ENCODE measurements around the gene KRT77.

Gene KRT77

DNA sequence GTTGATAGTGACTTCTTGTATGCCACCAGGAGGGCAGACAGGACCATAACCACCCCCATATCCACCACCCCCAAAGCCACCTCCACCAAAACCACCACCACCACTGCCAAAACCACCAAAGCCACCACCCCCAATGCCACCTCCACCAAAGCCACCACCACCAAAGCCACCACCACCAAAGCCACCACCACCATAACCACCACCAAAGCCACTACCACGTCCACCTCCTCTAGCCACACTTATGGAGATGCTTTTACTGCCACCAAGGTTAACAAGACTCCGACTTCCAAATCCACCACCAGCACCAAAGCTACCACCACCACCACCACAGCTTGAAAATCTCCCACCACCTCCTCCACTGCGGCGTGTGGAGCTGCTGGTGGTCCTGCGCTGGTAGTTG lies 23.4 kb downstream of the KRT77 start:
- TF ChIP-seq ESRRG (CRISPR knock-in tag; IDR thresholded peaks at IDR 0.05) = no peak
- TF ChIP-seq ARNTL (CRISPR knock-in tag; IDR thresholded peaks at IDR 0.05; ENCODE audit: borderline replicate concordance, low read depth) = no peak
- TF ChIP-seq OSR1 (CRISPR knock-in tag; IDR thresholded peaks at IDR 0.05) = no peak
- TF ChIP-seq RARB (CRISPR knock-in tag; IDR thresholded peaks at IDR 0.05) = no peak
- no peak for TF ChIP-seq PPARA (CRISPR knock-in tag; IDR thresholded peaks at IDR 0.05; ENCODE audit: borderline replicate concordance)
- TF ChIP-seq, protein P1, sequence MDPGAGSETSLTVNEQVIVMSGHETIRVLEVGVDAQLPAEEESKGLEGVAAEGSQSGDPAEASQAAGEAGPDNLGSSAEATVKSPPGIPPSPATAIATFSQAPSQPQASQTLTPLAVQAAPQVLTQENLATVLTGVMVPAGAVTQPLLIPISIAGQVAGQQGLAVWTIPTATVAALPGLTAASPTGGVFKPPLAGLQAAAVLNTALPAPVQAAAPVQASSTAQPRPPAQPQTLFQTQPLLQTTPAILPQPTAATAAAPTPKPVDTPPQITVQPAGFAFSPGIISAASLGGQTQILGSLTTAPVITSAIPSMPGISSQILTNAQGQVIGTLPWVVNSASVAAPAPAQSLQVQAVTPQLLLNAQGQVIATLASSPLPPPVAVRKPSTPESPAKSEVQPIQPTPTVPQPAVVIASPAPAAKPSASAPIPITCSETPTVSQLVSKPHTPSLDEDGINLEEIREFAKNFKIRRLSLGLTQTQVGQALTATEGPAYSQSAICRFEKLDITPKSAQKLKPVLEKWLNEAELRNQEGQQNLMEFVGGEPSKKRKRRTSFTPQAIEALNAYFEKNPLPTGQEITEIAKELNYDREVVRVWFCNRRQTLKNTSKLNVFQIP (CRISPR knock-in tag; IDR thresholded peaks at IDR 0.05; ENCODE audit: borderline replicate concordance, low read depth) = no peak
- no peak for TF ChIP-seq SNAI2 (CRISPR knock-in tag; IDR thresholded peaks at IDR 0.05)
- no peak for TF ChIP-seq ZC3H10 (CRISPR knock-in tag; IDR thresholded peaks at IDR 0.05)
- ATAC-seq = no peak

DNA sequence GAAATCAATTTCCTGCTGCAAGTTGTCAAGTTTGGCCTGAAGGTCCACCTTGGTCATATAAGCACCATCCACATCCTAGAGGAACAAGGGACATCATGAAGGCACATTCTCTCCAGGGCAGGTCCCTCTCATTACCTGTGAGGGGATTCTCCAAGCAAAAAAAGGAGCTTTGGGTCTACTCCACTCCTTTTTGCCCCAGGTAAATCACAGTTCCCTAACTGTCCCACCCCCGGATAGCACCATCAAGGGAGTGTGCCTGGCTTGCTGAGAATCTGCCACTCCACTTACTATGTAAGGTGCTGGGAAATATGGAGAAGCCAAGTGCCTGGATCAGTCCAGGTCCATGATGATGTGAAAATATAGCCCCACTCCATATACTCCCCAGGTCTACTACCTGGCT lies 25.7 kb downstream of the KRT77 start:
- no peak for TF ChIP-seq TCF4 (CRISPR knock-in tag; IDR thresholded peaks at IDR 0.05; ENCODE audit: borderline replicate concordance)
- TF ChIP-seq, protein P2, sequence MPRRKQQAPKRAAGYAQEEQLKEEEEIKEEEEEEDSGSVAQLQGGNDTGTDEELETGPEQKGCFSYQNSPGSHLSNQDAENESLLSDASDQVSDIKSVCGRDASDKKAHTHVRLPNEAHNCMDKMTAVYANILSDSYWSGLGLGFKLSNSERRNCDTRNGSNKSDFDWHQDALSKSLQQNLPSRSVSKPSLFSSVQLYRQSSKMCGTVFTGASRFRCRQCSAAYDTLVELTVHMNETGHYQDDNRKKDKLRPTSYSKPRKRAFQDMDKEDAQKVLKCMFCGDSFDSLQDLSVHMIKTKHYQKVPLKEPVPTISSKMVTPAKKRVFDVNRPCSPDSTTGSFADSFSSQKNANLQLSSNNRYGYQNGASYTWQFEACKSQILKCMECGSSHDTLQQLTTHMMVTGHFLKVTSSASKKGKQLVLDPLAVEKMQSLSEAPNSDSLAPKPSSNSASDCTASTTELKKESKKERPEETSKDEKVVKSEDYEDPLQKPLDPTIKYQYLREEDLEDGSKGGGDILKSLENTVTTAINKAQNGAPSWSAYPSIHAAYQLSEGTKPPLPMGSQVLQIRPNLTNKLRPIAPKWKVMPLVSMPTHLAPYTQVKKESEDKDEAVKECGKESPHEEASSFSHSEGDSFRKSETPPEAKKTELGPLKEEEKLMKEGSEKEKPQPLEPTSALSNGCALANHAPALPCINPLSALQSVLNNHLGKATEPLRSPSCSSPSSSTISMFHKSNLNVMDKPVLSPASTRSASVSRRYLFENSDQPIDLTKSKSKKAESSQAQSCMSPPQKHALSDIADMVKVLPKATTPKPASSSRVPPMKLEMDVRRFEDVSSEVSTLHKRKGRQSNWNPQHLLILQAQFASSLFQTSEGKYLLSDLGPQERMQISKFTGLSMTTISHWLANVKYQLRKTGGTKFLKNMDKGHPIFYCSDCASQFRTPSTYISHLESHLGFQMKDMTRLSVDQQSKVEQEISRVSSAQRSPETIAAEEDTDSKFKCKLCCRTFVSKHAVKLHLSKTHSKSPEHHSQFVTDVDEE (CRISPR knock-in tag; IDR thresholded peaks at IDR 0.05) = no peak
- no peak for TF ChIP-seq ZFP30 (CRISPR knock-in tag; IDR thresholded peaks at IDR 0.05)
- TF ChIP-seq ARNTL (CRISPR knock-in tag; IDR thresholded peaks at IDR 0.05; ENCODE audit: borderline replicate concordance, low read depth) = no peak
- TF ChIP-seq, protein P1 (CRISPR knock-in tag; IDR thresholded peaks at IDR 0.05; ENCODE audit: borderline replicate concordance, low read depth) = no peak
- no peak for TF ChIP-seq BACH2 (CRISPR knock-in tag; IDR thresholded peaks at IDR 0.05; ENCODE audit: borderline replicate concordance)
- TF ChIP-seq ZNF8 (CRISPR knock-in tag; IDR thresholded peaks at IDR 0.05) = no peak
- no peak for TF ChIP-seq SNAI2 (CRISPR knock-in tag; IDR thresholded peaks at IDR 0.05)
- no peak for TF ChIP-seq CSDC2 (CRISPR knock-in tag; IDR thresholded peaks at IDR 0.05)
- TF ChIP-seq OSR1 (CRISPR knock-in tag; IDR thresholded peaks at IDR 0.05) = no peak
- no peak for TF ChIP-seq ZNF70 (CRISPR knock-in tag; IDR thresholded peaks at IDR 0.05)
- ATAC-seq = no peak

DNA sequence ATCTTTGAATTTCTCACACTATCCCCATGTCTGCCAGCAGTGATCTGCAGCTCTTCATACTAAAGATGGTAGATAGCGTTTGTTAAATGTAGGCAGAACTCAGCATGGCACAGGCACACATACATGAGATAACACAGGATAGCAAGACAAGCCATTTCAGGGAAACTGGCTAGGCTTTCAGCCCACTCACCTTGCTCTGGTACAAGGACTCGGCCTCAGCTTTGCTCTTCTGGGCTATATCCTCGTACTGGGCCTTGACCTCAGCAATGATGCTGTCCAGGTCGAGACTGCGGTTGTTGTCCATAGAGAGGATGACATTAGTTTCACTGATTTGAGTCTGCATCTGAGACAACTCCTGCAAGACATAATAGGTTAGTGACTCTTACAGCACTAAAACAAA lies 26.2 kb downstream of the KRT77 start:
- TF ChIP-seq, protein P2 (CRISPR knock-in tag; IDR thresholded peaks at IDR 0.05) = no peak
- TF ChIP-seq PPARA (CRISPR knock-in tag; IDR thresholded peaks at IDR 0.05; ENCODE audit: borderline replicate concordance) (no peak), RARB (CRISPR knock-in tag; IDR thresholded peaks at IDR 0.05) (no peak), ZFP3 (CRISPR knock-in tag; IDR thresholded peaks at IDR 0.05) (no peak), TOX (CRISPR knock-in tag; IDR thresholded peaks at IDR 0.05; ENCODE audit: borderline replicate concordance) (no peak), ZNF70 (CRISPR knock-in tag; IDR thresholded peaks at IDR 0.05) (no peak), ARNTL (CRISPR knock-in tag; IDR thresholded peaks at IDR 0.05; ENCODE audit: borderline replicate concordance, low read depth) (no peak), ZFP30 (CRISPR knock-in tag; IDR thresholded peaks at IDR 0.05) (no peak), CSDC2 (CRISPR knock-in tag; IDR thresholded peaks at IDR 0.05) (no peak), GLIS3 (CRISPR knock-in tag; IDR thresholded peaks at IDR 0.05) (no peak), SNAI2 (CRISPR knock-in tag; IDR thresholded peaks at IDR 0.05) (no peak)
- ATAC-seq = no peak

DNA sequence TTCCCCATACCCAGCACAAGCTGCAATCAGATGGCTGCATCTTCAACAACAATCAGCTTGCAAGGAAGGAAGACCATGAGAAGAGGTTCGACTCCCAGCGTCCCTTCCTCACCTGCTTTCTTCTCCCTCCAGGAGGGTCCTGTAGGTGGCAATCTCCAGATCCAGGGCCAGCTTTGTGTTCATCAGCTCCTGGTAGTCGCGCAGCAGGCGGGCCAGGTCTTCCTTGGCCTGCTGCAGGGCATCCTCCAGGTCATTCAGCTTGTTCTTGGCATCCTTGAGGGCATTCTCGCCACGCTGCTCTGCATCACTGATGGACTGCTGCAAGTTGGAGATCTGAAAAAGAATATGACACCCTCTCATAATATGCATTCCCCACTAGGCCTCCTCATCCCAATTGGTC lies 27.2 kb downstream of the KRT77 start:
- no peak for ATAC-seq
- TF ChIP-seq, protein P3, sequence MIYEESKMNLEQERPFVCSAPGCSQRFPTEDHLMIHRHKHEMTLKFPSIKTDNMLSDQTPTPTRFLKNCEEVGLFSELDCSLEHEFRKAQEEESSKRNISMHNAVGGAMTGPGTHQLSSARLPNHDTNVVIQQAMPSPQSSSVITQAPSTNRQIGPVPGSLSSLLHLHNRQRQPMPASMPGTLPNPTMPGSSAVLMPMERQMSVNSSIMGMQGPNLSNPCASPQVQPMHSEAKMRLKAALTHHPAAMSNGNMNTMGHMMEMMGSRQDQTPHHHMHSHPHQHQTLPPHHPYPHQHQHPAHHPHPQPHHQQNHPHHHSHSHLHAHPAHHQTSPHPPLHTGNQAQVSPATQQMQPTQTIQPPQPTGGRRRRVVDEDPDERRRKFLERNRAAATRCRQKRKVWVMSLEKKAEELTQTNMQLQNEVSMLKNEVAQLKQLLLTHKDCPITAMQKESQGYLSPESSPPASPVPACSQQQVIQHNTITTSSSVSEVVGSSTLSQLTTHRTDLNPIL (CRISPR knock-in tag; IDR thresholded peaks at IDR 0.05; ENCODE audit: low read depth) = no peak
- TF ChIP-seq TOX (CRISPR knock-in tag; IDR thresholded peaks at IDR 0.05; ENCODE audit: borderline replicate concordance) = no peak
- TF ChIP-seq SNAI2 (CRISPR knock-in tag; IDR thresholded peaks at IDR 0.05) = no peak
- TF ChIP-seq ISL1 (CRISPR knock-in tag; IDR thresholded peaks at IDR 0.05) = no peak
- TF ChIP-seq ZNF8 (CRISPR knock-in tag; IDR thresholded peaks at IDR 0.05) = no peak
- TF ChIP-seq CSDC2 (CRISPR knock-in tag; IDR thresholded peaks at IDR 0.05) = no peak
- no peak for TF ChIP-seq ARNTL (CRISPR knock-in tag; IDR thresholded peaks at IDR 0.05; ENCODE audit: borderline replicate concordance, low read depth)
- TF ChIP-seq, protein P1 (CRISPR knock-in tag; IDR thresholded peaks at IDR 0.05; ENCODE audit: borderline replicate concordance, low read depth) = no peak
- TF ChIP-seq, protein P4, sequence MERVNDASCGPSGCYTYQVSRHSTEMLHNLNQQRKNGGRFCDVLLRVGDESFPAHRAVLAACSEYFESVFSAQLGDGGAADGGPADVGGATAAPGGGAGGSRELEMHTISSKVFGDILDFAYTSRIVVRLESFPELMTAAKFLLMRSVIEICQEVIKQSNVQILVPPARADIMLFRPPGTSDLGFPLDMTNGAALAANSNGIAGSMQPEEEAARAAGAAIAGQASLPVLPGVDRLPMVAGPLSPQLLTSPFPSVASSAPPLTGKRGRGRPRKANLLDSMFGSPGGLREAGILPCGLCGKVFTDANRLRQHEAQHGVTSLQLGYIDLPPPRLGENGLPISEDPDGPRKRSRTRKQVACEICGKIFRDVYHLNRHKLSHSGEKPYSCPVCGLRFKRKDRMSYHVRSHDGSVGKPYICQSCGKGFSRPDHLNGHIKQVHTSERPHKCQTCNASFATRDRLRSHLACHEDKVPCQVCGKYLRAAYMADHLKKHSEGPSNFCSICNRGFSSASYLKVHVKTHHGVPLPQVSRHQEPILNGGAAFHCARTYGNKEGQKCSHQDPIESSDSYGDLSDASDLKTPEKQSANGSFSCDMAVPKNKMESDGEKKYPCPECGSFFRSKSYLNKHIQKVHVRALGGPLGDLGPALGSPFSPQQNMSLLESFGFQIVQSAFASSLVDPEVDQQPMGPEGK (CRISPR knock-in tag; IDR thresholded peaks at IDR 0.05; ENCODE audit: borderline replicate concordance) = no peak
- TF ChIP-seq ZC3H10 (CRISPR knock-in tag; IDR thresholded peaks at IDR 0.05) = no peak

Measured in SK-N-SH treated with all-trans-retinoic acid at 6 μM for 48 hours (cell line).